Nephron progenitor cell (in vitro differentiated cells): ENCODE measurements around the gene ZNF25.
"Not testable (repeated sequence)": the region's sequence is repeated elsewhere in the genome, so short reads cannot be mapped to it uniquely, and the experiment has no call there.

Experiments used
- DNase-seq: peaks from one replicate; pipeline ENCODE4 v3.0.0; 2021
- H3K27ac Mint-ChIP-seq: 2 replicates; pipeline ENCODE4 v1.8.0; 2021; ENCODE audit warnings: mild to moderate bottlenecking, moderate library complexity, mixed read lengths
- H3K27me3 Mint-ChIP-seq: 2 replicates; pipeline ENCODE4 v1.8.0; 2021; ENCODE audit warnings: mild to moderate bottlenecking, low read depth, mixed read lengths; ENCODE audit not compliant: poor library complexity
- H3K36me3 Mint-ChIP-seq: 2 replicates; pipeline ENCODE4 v1.8.0; 2021; ENCODE audit warnings: low read depth, mixed read lengths
- H3K4me1 Mint-ChIP-seq: 2 replicates; pipeline ENCODE4 v1.8.0; 2021; ENCODE audit warnings: mixed read lengths
- H3K4me3 Mint-ChIP-seq: 2 replicates; pipeline ENCODE4 v1.8.0; 2021; ENCODE audit warnings: mild to moderate bottlenecking, moderate library complexity, mixed read lengths
- H3K9me3 Mint-ChIP-seq: 2 replicates; pipeline ENCODE4 v1.8.0; 2021; ENCODE audit warnings: mild to moderate bottlenecking, moderate library complexity, mixed read lengths
- TF ChIP-seq, protein P1 (sequence below): fragments of 200-600 bp; sonication (generic); IDR thresholded peaks from 2 replicates; pipeline ENCODE4 v1.5.0; 2021; ENCODE audit warnings: antibody characterized with exemption

ZNF25 gene

DNA sequence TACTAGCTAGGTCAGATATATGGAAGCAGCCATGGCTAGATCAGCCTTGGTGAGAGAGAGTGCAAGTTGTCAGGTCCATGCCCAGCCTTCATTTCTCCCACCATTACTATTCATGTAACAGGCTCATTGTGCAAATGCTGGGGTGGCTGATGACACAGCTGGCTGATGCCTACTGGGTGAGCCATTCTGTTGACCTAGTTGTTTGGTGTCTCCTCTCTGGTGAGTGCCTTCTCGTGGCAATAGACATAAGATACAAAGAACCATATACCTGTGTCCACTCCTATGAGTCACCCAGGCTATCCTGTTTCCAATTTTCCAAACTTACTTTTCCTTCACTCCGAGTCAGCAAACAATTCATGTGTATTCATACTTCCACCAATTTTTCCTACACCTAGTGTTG is 46.0 kb downstream of the ZNF25 start:
- no peaks in the 10 kb centered on the region for H3K4me1 Mint-ChIP-seq
- H3K36me3 Mint-ChIP-seq = no peaks in the 10 kb centered on the region
- TF ChIP-seq, protein P1, sequence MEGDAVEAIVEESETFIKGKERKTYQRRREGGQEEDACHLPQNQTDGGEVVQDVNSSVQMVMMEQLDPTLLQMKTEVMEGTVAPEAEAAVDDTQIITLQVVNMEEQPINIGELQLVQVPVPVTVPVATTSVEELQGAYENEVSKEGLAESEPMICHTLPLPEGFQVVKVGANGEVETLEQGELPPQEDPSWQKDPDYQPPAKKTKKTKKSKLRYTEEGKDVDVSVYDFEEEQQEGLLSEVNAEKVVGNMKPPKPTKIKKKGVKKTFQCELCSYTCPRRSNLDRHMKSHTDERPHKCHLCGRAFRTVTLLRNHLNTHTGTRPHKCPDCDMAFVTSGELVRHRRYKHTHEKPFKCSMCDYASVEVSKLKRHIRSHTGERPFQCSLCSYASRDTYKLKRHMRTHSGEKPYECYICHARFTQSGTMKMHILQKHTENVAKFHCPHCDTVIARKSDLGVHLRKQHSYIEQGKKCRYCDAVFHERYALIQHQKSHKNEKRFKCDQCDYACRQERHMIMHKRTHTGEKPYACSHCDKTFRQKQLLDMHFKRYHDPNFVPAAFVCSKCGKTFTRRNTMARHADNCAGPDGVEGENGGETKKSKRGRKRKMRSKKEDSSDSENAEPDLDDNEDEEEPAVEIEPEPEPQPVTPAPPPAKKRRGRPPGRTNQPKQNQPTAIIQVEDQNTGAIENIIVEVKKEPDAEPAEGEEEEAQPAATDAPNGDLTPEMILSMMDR = no peak

DNA sequence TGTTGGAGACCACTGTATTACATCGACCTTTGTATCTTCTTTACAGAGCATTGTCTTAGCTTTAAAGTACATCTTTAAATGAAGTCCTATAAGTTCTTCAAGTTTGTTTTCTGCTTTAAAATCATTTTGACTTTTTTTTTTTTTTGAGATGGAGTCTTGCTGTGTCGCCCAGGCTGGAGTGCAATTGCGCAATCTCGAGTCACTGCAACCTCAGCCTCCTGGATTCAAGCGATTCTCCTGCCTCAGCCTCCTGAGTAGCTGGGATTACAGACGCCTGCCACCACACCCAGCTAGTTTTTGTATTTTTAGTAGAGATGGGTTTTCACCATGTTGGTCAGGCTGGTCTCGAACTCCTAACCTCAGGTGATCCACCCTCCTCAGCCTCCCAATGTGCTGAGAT is 68.3 kb downstream of the ZNF25 start:
- H3K27ac Mint-ChIP-seq, H3K4me3 Mint-ChIP-seq, H3K4me1 Mint-ChIP-seq, DNase-seq, H3K36me3 Mint-ChIP-seq, H3K27me3 Mint-ChIP-seq: not testable (repeated sequence)
- H3K9me3 Mint-ChIP-seq = peaks cover 74% of the 10 kb centered on the region

More for the DNA sequence above, 46.0 kb downstream of the ZNF25 start:
- Mint-ChIP-seq H3K27me3 (no peaks in the 10 kb centered on the region), H3K27ac (no peak overlapping the region), H3K4me3 (no peak overlapping the region), H3K9me3 (peaks cover 77% of the 10 kb centered on the region)
- no peak for DNase-seq

DNA sequence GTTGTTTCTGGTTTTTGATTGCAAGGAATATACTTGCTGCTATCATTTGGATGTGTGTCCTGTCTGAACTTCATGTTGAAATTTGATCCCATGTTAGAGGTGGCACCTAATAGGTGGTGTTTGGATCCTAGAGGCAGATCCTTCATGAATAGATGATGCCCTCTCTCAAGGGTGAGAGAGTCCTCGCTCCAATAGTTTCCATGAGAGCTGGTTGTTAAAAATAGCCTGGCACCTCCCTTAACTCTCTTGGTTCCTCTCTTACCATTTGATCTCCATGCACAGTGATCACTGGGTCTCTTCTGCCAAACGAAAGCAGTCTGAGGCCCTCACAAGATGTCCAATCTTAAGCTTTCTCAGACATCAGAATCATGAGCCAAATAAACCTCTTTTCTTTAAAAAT is 70.1 kb downstream of the ZNF25 start:
- DNase-seq = no peak
- peaks cover 69% of the 10 kb centered on the region for H3K9me3 Mint-ChIP-seq
- H3K36me3 Mint-ChIP-seq = no peaks in the 10 kb centered on the region
- TF ChIP-seq, protein P1 = no peak
- H3K4me1 Mint-ChIP-seq = no peaks in the 10 kb centered on the region
- no peak overlapping the region for H3K27ac Mint-ChIP-seq
- H3K4me3 Mint-ChIP-seq = no peak overlapping the region
- peaks cover 3% of the 10 kb centered on the region for H3K27me3 Mint-ChIP-seq
